AG08396 (cell line): ENCODE results near the gene GLRX5.
"Not testable (repeated sequence)": the region's sequence is repeated elsewhere in the genome, so short reads cannot be mapped to it uniquely, and the experiment has no call there.

ENCODE experiments used
- DNase-seq: peaks from one replicate; pipeline ENCODE4 v3.0.0; 2012; ENCODE audit warnings: low spot score, mixed read lengths

GLRX5 gene

GRCh38 chr14:95499354-95499750 lies 35.5 kb upstream of the GLRX5 start:
- no peak for DNase-seq

DNA sequence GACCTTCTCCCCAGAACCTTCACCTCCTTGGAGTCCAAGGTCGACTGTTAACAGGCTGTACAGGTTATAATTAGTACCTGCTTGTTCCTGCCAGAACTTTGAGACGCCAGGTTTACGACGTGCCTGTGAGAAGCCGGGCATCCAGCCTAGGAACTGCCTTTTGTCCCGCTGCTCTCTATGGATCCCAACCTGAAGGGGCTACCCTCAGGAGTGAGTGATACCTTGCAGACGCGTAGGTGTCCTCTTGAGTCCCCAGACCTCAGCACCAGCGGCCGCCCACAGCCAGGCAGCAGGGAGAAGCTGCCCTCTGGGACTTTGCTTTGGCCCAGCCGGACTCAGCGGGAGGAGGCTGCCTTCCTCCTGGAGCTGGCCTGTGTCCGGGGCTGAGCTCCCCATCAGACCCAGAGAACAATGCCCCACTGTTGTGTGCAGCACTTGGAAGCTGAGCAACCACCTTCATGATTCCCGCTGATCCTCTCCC lies 34.6 kb upstream of the GLRX5 start:
- no peak for DNase-seq

DNA sequence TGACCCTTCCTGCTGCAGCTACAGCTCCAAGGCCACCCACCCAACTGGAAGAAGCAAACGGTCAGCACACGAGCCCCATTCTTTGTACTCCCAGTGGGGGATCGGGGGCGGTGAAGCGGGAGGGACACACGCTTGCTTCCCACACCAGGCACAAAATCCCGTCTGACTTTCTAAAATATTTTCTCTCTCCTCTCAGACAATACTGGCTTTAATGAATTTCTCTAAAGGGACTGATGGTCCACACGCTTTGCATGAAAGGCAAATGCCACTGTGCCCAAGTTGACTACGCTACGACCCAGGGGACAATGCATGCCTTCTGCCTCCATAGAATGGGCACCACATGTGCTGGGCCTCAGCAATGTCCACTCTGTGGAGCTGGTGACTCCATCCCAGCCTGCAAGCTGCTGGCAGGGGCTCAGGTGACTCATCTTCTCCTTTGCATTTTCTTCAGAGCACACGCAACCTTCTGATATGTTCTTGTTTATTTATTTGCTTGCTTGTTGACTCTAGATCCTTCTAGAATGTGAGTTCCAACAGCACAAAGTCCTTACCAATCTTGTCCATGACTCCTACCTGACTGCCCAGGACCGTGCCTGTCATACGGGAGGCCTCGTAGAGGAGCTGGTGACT lies 34.0 kb upstream of the GLRX5 start:
- peak; percentile 79 for DNase-seq

GRCh38 chr14:95502381-95502950 lies 32.4 kb upstream of the GLRX5 start:
- DNase-seq: no peak

- DNase-seq: no peak
Observed at GRCh38 chr14:95503365-95504134, 31.3 kb upstream of the GLRX5 start.

- DNase-seq: peak; percentile 45
Observed at GRCh38 chr14:95504135-95505029, 30.5 kb upstream of the GLRX5 start.

DNA sequence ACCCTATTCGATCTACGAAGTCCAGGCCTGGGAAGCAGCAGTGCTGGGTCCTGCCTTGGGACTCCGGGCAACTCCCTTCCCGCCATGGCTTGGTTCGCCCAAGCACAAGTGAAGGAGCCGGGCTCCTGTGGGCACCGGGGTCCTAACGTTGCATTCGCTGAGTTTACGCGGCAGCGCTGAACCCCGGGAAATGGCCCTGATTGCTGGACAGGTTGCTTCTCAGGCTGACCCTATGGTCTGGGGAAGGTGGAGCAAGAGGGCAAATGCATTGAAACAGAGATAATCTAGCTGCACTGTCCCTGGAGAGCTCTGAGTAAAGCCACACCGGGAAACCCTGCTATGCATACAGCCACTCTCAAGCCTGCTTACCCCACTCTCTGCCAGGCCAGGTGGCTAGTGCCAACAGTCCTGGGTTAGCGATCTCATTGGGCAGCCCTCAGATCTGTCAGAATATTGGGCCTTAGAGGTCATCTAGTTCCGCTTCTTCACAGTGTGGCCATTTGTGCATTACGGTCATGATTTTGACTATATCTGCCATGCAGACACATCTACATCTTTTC lies 29.7 kb upstream of the GLRX5 start:
- no peak for DNase-seq

DNA sequence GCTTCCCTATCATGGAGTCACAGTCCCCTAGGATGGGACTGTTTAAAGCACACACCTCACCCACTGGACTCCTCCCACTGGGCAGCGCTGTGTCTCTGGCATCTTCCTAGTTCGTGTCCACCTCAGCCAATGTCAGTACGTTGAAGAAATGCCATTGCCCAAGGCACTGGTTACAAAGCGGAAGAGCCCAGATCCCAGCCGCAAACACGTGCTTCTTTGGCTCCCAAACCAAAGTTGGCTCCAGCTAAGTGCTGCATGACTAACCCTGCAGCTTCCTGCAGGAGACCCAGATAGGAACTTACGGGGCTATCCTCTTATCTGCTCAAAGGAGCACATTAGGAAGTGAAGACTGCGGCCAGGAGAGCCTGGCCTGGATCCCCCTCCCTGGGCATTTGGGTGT lies 27.7 kb upstream of the GLRX5 start:
- peak; percentile 91 for DNase-seq

DNA sequence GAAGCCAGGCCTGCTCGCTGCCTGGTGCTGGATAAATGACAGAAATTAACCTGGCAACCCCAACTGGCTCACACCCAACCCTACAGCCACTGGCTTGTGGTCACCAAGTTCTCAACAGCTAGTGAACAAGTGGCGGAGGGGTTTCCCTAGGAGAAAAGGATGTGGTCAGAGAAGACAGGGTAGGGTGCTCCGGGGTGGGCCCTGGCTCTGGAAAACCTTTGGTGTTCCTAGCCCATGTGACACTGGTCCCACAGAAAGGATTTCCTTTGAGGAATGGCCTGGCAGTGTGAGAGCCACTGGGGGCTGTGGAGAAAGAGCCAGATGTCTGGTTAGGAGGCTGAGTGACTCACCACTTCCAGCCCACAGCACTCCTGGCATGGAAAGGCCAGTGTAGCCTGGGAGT lies 27.1 kb upstream of the GLRX5 start:
- peak; percentile 76 for DNase-seq

- DNase-seq: no peak
Observed at GRCh38 chr14:95508377-95508776, 26.5 kb upstream of the GLRX5 start.

GRCh38 chr14:95509495-95509894 lies 25.4 kb upstream of the GLRX5 start:
- no peak for DNase-seq

- DNase-seq: not testable (repeated sequence)
Observed at GRCh38 chr14:95510344-95510743, 24.5 kb upstream of the GLRX5 start.

- DNase-seq: no peak
Observed at GRCh38 chr14:95510804-95511203, 24.0 kb upstream of the GLRX5 start.

- no peak for DNase-seq
Observed at GRCh38 chr14:95511687-95512086, 23.2 kb upstream of the GLRX5 start.

GRCh38 chr14:95513291-95513690 lies 21.6 kb upstream of the GLRX5 start:
- DNase-seq: no peak

- DNase-seq: no peak
Observed at GRCh38 chr14:95514131-95515079, 20.4 kb upstream of the GLRX5 start.

- peak; percentile 56 for DNase-seq
Observed at GRCh38 chr14:95515080-95515489, 19.8 kb upstream of the GLRX5 start.

GRCh38 chr14:95515596-95516552 lies 19.0 kb upstream of the GLRX5 start:
- DNase-seq: peak; percentile 75

GRCh38 chr14:95516554-95517181 lies 18.2 kb upstream of the GLRX5 start, which contains the start of gene SYNE3:
Gene SYNE3 (minus strand): TSS chr14:95516650. CDS start chr14:95475821, 40,829 bp downstream.
- DNase-seq: peak; percentile 90
